GM23338 (cell line): ENCODE data around the gene CHRM5. TPM values are rescaled to one million over a fixed set of nuclear protein-coding genes. Genes with fewer than 3 reads are reported as not detected.
A peak's percentile ranks its signal among the peaks of the same experiment; 100 is the strongest.

Source experiments
- ATAC-seq: fragments of 200-7000 bp; cut with Tn5 transposase; 3 replicates; pipeline ENCODE4 v1.9.1; 2020
- DNase-seq: peaks from one replicate; pipeline ENCODE4 v3.0.0-alpha.2; 2015; ENCODE audit warnings: low spot score
- H2AFZ ChIP-seq: fragments of 200-600 bp; sonication (generic); 2 replicates; pipeline ENCODE4 v1.8.0; 2016; ENCODE audit warnings: antibody characterized with exemption, mild to moderate bottlenecking, moderate library complexity
- H3F3A ChIP-seq: fragments of 200-600 bp; sonication (generic); replicated peaks from 2 replicates; pipeline ENCODE4 v1.8.0; 2017; ENCODE audit warnings: antibody characterized with exemption, mixed run types, low read depth
- H3K27ac ChIP-seq: fragments of 200-600 bp; sonication (generic); 2 replicates; pipeline ENCODE4 v1.6.1; 2016; ENCODE audit warnings: low read depth
- H3K27me3 ChIP-seq: fragments of 200-600 bp; sonication (generic); 2 replicates; pipeline ENCODE4 v1.8.0; 2016; ENCODE audit warnings: mild to moderate bottlenecking, mixed run types, moderate library complexity; ENCODE audit not compliant: insufficient read depth
- H3K36me3 ChIP-seq: fragments of 200-600 bp; sonication (generic); 2 replicates; pipeline ENCODE4 v1.8.0; 2016; ENCODE audit warnings: mild to moderate bottlenecking; ENCODE audit not compliant: insufficient read depth
- H3K4me1 ChIP-seq: fragments of 200-600 bp; sonication (generic); 2 replicates; pipeline ENCODE4 v1.8.0; 2016; ENCODE audit warnings: mild to moderate bottlenecking, moderate library complexity; ENCODE audit not compliant: insufficient read depth
- H3K4me2 ChIP-seq: fragments of 200-600 bp; sonication (generic); 2 replicates; pipeline ENCODE4 v1.7.1; 2017; ENCODE audit warnings: mixed run types
- H3K4me3 ChIP-seq: fragments of 200-600 bp; sonication (generic); 2 replicates; pipeline ENCODE4 v1.6.1; 2016; ENCODE audit warnings: mixed run types
- H3K79me2 ChIP-seq: fragments of 200-600 bp; sonication (generic); replicated peaks from 2 replicates; pipeline ENCODE4 v1.8.0; 2017; ENCODE audit warnings: mild to moderate bottlenecking; ENCODE audit not compliant: insufficient read depth
- H3K9me2 ChIP-seq: fragments of 200-600 bp; sonication (generic); 2 replicates; pipeline ENCODE4 v1.8.0; 2017; ENCODE audit not compliant: insufficient read depth
- H4K20me1 ChIP-seq: fragments of 200-600 bp; sonication (generic); replicated peaks from 2 replicates; pipeline ENCODE4 v1.8.0; 2017; ENCODE audit warnings: mild to moderate bottlenecking; ENCODE audit not compliant: insufficient read depth
- H3K27ac Mint-ChIP-seq: 2 replicates; pipeline ENCODE4 v1.8.0; 2020; ENCODE audit warnings: inconsistent platforms, mild to moderate bottlenecking, moderate library complexity, mixed read lengths
- H3K27me3 Mint-ChIP-seq: 3 replicates; pipeline ENCODE4 v1.8.0; 2022; ENCODE audit warnings: low read depth, mild to moderate bottlenecking, moderate library complexity, mixed read lengths, inconsistent platforms; ENCODE audit not compliant: insufficient read depth, poor library complexity
- H3K36me3 Mint-ChIP-seq: 3 replicates; pipeline ENCODE4 v1.8.0; 2021; ENCODE audit warnings: low read depth, mild to moderate bottlenecking, inconsistent platforms, moderate library complexity, mixed read lengths
- H3K4me1 Mint-ChIP-seq: 3 replicates; pipeline ENCODE4 v1.8.0; 2020; ENCODE audit warnings: mild to moderate bottlenecking, inconsistent platforms, mixed read lengths
- H3K4me3 Mint-ChIP-seq: 3 replicates; pipeline ENCODE4 v1.8.0; 2021; ENCODE audit warnings: moderate library complexity, mild to moderate bottlenecking, inconsistent platforms, mixed read lengths
- H3K9me3 Mint-ChIP-seq: 3 replicates; pipeline ENCODE4 v1.8.0; 2020; ENCODE audit warnings: moderate library complexity, mild to moderate bottlenecking, inconsistent platforms, mixed read lengths
- CTCF ChIP-seq, 2 experiments: fragments of 200-600 bp in 1 of 2; sonication (generic) in 1 of 2; conservative IDR thresholded peaks; 2 replicates each; pipeline versions ENCODE4 v1.5.1 to v1.6.1; 2016 to 2017; ENCODE audit warnings: antibody characterized with exemption in 2 of 2, low read depth in 2 of 2, mild to moderate bottlenecking in 2 of 2, moderate library complexity in 1 of 2
- ETS1 ChIP-seq: IDR thresholded peaks from 2 replicates; pipeline ENCODE4 v1.6.1; 2016; ENCODE audit warnings: antibody characterized with exemption
- ZNF462 ChIP-seq: fragments of 250-450 bp; sonication (Bioruptor Pico); IDR thresholded peaks from 2 replicates; pipeline ENCODE4 v1.5.0; 2020; ENCODE audit warnings: mild to moderate bottlenecking, moderate library complexity
- polyA plus RNA-seq: library from polyadenylated mRNA; unstranded; fragments of >200 nt; fragmentation: Nextera tagmentation; extraction: Ambion mirVana; gene quantifications from 2 replicates; pipeline ENCODE4 v1.2.1, GENCODE V29; 2016
- total RNA-seq: library from RNA; depleted of rRNA; stranded (reverse); fragments of >200 nt; shearing (Covaris generic); gene quantifications from 2 replicates; pipeline ENCODE4 v1.2.3, GENCODE V29; 2014

The CHRM5 gene
- total and polyA plus RNA-seq, 2 experiments from 2014 or later, result not detected

- no peak for TF ChIP-seq ZNF462
These were observed 7.8 kb upstream of the CHRM5 start (continued) for GRCh38 chr15:33960549-33960935.

- ATAC-seq (peak; percentile 86), DNase-seq (peak; percentile 75)
- TF ChIP-seq ETS1 (no peak), CTCF (conservative IDR thresholded peaks at IDR 0.05; ENCODE audit: low read depth in 2 of 2) (peak; percentile 78 to 93)
- Mint-ChIP-seq H3K4me3 (no peak overlapping the region), H3K27me3 (no peaks in the 10 kb centered on the region), H3K4me1 (peaks cover 4% of the 10 kb centered on the region; the same call in 2 of the 3 replicates), H3K27ac (no peak overlapping the region), H3K9me3 (no peaks in the 10 kb centered on the region), H3K36me3 (no peaks in the 10 kb centered on the region)
- Histone ChIP-seq H3K4me1 (no peaks in the 10 kb centered on the region), H3K27me3 (no peaks in the 10 kb centered on the region), H3K9me2 (no peaks in the 10 kb centered on the region), H3K36me3 (no peaks in the 10 kb centered on the region), H3K79me2 (no peaks in the 10 kb centered on the region), H3K4me3 (no peak overlapping the region), H4K20me1 (no peaks in the 10 kb centered on the region), H3K27ac (no peak overlapping the region), H3K4me2 (no peak overlapping the region), H3F3A (no peaks in the 10 kb centered on the region), H2AFZ (no peak overlapping the region)
These were observed 4.2 kb upstream of the CHRM5 start for GRCh38 chr15:33963831-33964664.
